Measurements from ENCODE around the gene KCNMB2. TPM values are rescaled to one million over a fixed set of nuclear protein-coding genes. Genes with fewer than 3 reads are reported as not detected.

The KCNMB2 gene
- total RNA-seq, 4 donors from 2014 or later = not detected

GRCh38 chr3:178583963-178584575, 47.8 kb downstream of the KCNMB2 start:
- intact Hi-C loops (cut with DNase I; ENCODE audit: low total_unique reads) = no loop called here
- in situ Hi-C loops (cut with MboI; ENCODE audit: low sequenced_read_pairs in 4 of 4) = no loop called here
- H3K36me3 ChIP-seq = no peaks in the 10 kb centered on the region
- H3K9me3 ChIP-seq = no peaks in the 10 kb centered on the region
- TF ChIP-seq POLR2A (IDR thresholded peaks at IDR 0.05) = no peak
- TF ChIP-seq, protein P1, sequence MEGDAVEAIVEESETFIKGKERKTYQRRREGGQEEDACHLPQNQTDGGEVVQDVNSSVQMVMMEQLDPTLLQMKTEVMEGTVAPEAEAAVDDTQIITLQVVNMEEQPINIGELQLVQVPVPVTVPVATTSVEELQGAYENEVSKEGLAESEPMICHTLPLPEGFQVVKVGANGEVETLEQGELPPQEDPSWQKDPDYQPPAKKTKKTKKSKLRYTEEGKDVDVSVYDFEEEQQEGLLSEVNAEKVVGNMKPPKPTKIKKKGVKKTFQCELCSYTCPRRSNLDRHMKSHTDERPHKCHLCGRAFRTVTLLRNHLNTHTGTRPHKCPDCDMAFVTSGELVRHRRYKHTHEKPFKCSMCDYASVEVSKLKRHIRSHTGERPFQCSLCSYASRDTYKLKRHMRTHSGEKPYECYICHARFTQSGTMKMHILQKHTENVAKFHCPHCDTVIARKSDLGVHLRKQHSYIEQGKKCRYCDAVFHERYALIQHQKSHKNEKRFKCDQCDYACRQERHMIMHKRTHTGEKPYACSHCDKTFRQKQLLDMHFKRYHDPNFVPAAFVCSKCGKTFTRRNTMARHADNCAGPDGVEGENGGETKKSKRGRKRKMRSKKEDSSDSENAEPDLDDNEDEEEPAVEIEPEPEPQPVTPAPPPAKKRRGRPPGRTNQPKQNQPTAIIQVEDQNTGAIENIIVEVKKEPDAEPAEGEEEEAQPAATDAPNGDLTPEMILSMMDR (IDR thresholded peaks at IDR 0.05 in 4 of 5, conservative IDR thresholded peaks at IDR 0.05 in 1 of 5) = no peak
- DNase-seq (peak in 1 of 2 donors; percentile 10), ATAC-seq (peak in 1 of 2 donors; percentile 56)
- H3K27ac ChIP-seq = no peak overlapping the region
- H3K4me1 ChIP-seq = peaks cover 4 to 8% of the 10 kb centered on the region in 2 donors
- H3K27me3 ChIP-seq = no peaks in the 10 kb centered on the region
- no peak overlapping the region for H3K4me3 ChIP-seq

- H3K36me3 ChIP-seq = no peaks in the 10 kb centered on the region
- DNase-seq = no peak
- no peaks in the 10 kb centered on the region for H3K9me3 ChIP-seq
- TF ChIP-seq, protein P1 (IDR thresholded peaks at IDR 0.05 in 4 of 5, conservative IDR thresholded peaks at IDR 0.05 in 1 of 5) = no peak
- no peak for TF ChIP-seq POLR2A (IDR thresholded peaks at IDR 0.05)
- no peak overlapping the region for H3K27ac ChIP-seq
- in situ Hi-C loops (cut with MboI; ENCODE audit: low sequenced_read_pairs in 4 of 4) = no loop called here
- no peaks in the 10 kb centered on the region for H3K27me3 ChIP-seq
- peaks cover 4 to 8% of the 10 kb centered on the region in 2 donors for H3K4me1 ChIP-seq
- intact Hi-C loops (cut with DNase I; ENCODE audit: low total_unique reads) = no loop called here
- no peak for ATAC-seq
- H3K4me3 ChIP-seq = no peak overlapping the region
Measured at GRCh38 chr3:178584722-178585380, 48.6 kb downstream of the KCNMB2 start.

DNA sequence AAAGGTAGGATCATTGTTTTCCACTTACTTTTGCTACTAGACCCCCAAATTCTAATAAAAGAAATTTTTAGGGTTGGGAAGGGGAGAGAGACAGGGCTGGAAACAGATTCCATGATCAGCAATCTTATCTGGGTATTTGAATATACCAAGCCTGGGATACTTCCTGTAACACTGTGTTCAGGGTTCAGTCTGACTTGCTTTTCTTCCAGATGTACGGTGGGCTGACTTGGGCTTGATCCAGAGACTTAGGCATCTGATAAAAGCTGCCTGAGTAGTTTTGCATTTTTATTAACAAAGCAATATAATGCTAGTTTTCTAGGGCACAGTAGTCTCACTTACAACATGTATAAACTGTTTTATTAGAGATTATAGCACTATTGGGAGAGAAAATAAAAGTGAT, 49.2 kb downstream of the KCNMB2 start:
- no peak overlapping the region for H3K27ac ChIP-seq
- no peaks in the 10 kb centered on the region for H3K36me3 ChIP-seq
- no peaks in the 10 kb centered on the region for H3K27me3 ChIP-seq
- H3K9me3 ChIP-seq = no peaks in the 10 kb centered on the region
- in situ Hi-C loops (cut with MboI; ENCODE audit: low sequenced_read_pairs in 4 of 4) = no loop called here
- no peak for TF ChIP-seq POLR2A (IDR thresholded peaks at IDR 0.05)
- TF ChIP-seq, protein P1 (IDR thresholded peaks at IDR 0.05 in 4 of 5, conservative IDR thresholded peaks at IDR 0.05 in 1 of 5) = no peak
- intact Hi-C loops (cut with DNase I; ENCODE audit: low total_unique reads) = no loop called here
- H3K4me1 ChIP-seq = peaks cover 4 to 8% of the 10 kb centered on the region in 2 donors
- no peak for ATAC-seq
- H3K4me3 ChIP-seq = no peak overlapping the region
- no peak for DNase-seq

GRCh38 chr3:178586076-178586475, 49.8 kb downstream of the KCNMB2 start:
- DNase-seq = no peak
- in situ Hi-C loops (cut with MboI; ENCODE audit: low sequenced_read_pairs in 4 of 4) (no loop called here), intact Hi-C loops (cut with DNase I; ENCODE audit: low total_unique reads) (no loop called here)
- no peak for ATAC-seq
- no peaks in the 10 kb centered on the region for H3K9me3 ChIP-seq
- peaks cover 4 to 8% of the 10 kb centered on the region in 2 donors for H3K4me1 ChIP-seq
- no peaks in the 10 kb centered on the region for H3K27me3 ChIP-seq
- no peaks in the 10 kb centered on the region for H3K36me3 ChIP-seq
- H3K4me3 ChIP-seq = no peak overlapping the region
- no peak overlapping the region for H3K27ac ChIP-seq
- TF ChIP-seq POLR2A (IDR thresholded peaks at IDR 0.05) = no peak
- TF ChIP-seq, protein P1 (IDR thresholded peaks at IDR 0.05 in 4 of 5, conservative IDR thresholded peaks at IDR 0.05 in 1 of 5) = no peak

Data from gastrocnemius medialis (tissue), 4 donors.